Left cardiac atrium (tissue), 4 donors: ENCODE results near the gene SRCAP. TPM values are rescaled to one million over a fixed set of nuclear protein-coding genes. Genes with fewer than 3 reads are reported as not detected.

ENCODE experiments used
- ATAC-seq, 2 donors: fragments of 200-7000 bp; cut with Tn5 transposase; one replicate each; pipeline ENCODE4 v1.9.1; 2020; ENCODE audit warnings: mild to moderate bottlenecking in 2 of 2, moderate library complexity in 2 of 2
- DNase-seq: peaks from one replicate; pipeline ENCODE4 v3.0.0-alpha.2; 2020
- intact Hi-C, 2 donors: fragments of 100-400 bp; cut with DNase I; formaldehyde crosslinking; loops; one replicate each; pipeline versions ENCODE4 v1.14.1 to v1.15.1; 2022 to 2023
- total RNA-seq, 2 donors: library from RNA; stranded (reverse); fragmentation: NEBNext Ultra II Directional; extraction: Animal tissue kit (Norgen Biotek cat#: 25700); gene quantifications; one replicate each; pipeline ENCODE4 v1.2.1, GENCODE V29; 2021
- donor health status: DM: no; HTN: yes; CAD: no.
- donor health status: DM: no; HTN: yes; CAD: no; lungs with severe emphysema.
- donor health status: DM: yes; HTN: yes; CAD: no.
- donor health status: Dilated cardiomyopathy.

Gene SRCAP
- total RNA-seq, 2 donors from 2014 or later = 42.3 to 45.9 TPM

DNA sequence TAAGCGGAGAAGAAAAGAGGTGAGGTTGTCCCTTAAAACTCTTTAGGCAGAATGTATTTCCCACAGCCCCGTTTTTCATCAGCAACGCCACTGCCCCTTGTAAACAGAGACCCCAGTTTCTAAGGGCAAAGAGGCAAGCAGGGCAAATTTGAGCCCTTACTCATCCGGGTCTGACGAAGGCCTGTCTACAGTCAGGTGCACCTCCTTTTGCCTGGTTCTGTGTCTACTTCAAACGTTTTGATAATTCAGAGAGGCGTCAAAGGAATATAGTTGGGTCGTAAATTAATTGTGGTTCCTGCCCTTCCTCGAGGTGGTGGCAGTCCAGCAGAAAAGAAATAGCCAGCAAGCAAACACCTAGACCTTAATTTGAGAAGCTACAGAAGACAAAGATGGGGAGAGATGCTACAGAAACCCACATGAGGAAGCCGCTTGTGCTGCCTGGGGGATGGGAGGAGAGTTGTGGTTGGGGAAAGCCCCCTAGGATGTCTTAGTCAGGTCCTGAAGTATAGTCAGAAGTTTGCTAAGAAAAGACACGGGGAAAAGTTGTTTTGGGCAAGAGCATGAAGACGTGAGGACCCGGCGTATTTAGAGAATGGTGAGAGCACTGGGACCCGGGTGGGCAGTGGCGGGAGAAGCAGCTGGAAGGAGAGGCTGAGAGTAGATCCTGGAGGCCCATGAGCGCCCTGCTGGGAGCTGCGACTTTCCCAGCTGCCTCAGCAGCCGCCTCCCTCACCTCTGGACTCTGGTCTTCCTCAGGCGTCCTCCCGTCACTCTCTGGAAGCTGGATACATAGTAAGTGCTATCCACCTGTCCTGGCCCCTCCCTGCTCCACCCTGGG lies 38.3 kb upstream of the SRCAP start:
- DNase-seq = no peak
- ATAC-seq = no peak
- intact Hi-C loops = no loop called here

DNA sequence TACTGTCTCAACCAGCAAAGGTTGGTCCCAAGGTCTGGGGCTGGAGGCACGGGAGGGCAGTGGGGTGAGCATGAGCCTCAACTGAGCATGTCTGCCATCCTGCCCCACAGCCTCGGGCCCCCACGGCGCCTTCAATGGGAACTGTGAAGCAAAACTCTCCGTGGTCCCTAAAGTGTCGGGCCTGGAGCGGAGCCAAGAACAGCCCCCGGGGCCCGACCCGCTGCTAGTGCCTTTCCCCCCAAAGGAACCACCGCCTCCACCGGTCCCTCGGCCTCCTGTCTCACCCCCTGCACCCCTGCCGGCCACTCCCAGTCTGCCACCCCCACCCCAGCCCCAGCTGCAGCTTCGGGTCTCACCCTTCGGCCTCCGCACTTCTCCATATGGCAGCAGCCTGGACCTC lies 36.5 kb upstream of the SRCAP start:
- intact Hi-C loops = no loop called here
- DNase-seq = no peak
- no peak for ATAC-seq

DNA sequence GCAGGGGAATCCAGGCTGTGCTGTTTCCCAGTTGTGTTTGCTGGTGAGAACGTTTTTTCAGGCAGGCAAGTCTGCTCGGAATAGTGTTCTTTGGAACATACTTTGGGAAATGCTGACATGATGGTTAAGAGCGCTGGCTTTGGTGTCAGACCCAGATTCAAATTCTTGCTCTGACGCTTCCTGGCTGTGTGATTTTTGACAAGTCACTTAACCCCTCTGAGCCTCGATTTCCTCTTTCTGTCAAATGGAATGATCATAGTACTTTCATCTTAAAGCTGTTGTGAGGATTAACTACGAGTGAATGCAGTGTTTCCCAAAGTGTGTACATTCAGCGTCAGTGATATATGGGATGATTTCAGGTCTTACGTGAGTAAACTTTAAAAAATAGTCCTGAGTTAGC lies 35.9 kb upstream of the SRCAP start:
- ATAC-seq (no peak), DNase-seq (no peak)
- intact Hi-C loops = no loop called here

DNA sequence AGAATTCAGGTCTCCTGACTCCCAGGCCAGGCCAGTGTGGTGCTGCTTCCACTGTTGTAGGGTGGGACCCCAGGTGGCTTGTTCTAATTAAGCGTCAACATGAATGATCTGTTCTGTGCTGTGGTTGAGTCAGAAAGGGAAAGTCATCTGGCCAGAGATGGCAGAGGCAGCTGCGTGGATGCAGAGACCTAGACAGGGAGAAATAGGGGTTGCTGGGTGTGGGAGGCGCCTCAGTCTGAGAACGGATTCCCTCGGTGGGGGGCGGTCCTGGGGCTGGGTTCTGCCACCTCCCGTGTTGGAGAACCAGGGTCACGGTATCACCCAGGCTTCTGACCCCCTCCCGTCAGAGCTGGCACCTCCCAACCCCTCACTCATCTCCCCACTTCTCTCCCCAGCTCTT lies 35.2 kb upstream of the SRCAP start:
- DNase-seq = no peak
- no peak for ATAC-seq
- intact Hi-C loops = no loop called here

DNA sequence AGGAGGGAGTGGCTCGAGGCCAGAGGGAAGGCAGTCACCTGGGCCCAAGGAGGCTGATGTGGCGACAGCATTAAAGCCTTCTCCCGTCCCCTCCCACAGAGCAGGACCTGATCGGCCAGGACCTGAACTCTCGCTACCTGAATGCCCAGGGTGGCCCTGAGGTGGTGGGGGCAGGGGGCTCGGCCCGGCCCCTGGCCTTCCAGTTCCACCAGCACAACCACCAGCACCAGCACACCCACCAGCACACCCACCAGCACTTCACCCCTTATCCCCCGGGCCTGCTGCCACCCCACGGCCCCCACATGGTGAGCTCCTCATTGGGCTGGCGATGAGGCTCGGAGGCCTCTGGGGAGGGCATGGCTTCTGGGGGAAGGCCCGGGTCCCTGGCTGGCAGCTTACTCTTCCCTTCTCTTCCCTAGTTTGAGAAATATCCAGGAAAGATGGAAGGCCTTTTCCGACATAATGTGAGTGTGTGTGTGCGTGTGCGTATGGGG lies 34.3 kb upstream of the SRCAP start:
- ATAC-seq = no peak
- no peak for DNase-seq
- intact Hi-C loops = no loop called here

DNA sequence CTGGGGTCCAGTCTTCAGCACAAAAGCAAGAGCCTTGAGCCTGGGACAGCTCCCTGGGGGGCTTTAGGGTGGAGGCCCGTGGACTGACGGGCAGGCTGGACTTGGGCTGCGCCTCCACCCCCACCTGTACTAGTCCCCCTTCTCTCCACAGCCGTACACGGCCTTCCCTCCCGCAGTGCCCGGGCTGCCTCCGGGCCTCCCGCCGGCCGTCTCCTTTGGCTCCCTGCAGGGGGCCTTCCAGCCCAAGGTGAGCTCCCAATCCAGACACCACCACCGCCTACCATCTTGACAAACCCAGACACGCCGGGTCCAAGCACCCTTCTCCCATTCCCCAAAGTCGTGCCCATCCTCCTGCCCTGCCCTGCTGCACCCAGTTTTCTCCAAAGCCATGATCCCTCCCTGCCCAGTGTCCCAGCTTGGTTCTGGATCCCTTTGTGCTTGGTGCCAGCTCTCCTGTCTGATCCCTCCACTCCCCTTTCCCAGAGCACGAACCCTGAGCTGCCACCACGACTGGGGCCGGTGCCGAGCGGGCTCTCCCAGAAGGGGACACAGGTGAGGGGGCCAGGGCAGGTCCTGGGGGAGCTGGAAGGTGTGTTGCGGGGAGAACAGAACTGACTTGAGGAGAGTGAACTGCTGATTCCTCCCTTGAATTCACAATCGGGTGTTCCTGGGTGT lies 33.7 kb upstream of the SRCAP start:
- intact Hi-C loops = no loop called here
- ATAC-seq = no peak

DNA sequence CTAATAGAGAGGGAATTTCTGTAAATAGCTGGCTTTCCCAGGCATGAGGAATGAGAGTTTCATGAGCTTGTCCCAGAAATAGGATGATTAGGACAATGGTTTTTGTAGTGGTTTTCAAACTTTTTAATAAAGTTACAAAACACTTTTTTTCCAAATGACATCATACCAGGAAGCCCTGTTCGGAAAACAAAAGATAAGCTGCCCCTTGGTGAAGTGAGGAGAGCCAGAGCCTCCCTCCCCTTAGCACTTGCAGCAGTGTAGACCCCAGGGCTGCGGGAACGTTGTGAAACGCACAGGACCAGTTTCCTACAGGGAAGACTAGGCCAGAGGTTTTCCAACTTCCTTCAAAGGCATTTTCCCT lies 33.2 kb upstream of the SRCAP start:
- intact Hi-C loops = no loop called here
- DNase-seq (no peak), ATAC-seq (no peak)

More for the DNA sequence above, 33.7 kb upstream of the SRCAP start:
- no peak for DNase-seq

DNA sequence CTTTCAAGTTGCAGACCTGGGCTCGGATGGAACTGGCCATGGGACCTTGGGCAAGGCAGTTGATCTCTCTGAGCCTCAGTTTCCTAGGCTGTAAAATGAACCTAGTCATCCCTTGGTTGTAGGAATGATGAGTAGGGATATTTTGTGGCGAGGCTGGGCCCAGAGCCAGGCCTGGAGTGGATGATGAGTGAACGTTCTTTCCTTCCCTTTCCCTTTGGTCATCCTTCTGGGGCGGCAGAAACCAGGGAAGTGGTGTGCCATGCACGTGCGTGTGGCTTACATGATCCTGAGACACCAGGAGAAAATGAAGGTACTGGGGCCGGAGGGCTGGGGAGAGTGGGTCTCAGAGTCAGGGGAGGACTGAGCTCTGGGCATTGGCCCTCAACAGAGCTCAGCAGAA lies 32.3 kb upstream of the SRCAP start:
- intact Hi-C loops = no loop called here
- no peak for ATAC-seq
- DNase-seq = no peak

DNA sequence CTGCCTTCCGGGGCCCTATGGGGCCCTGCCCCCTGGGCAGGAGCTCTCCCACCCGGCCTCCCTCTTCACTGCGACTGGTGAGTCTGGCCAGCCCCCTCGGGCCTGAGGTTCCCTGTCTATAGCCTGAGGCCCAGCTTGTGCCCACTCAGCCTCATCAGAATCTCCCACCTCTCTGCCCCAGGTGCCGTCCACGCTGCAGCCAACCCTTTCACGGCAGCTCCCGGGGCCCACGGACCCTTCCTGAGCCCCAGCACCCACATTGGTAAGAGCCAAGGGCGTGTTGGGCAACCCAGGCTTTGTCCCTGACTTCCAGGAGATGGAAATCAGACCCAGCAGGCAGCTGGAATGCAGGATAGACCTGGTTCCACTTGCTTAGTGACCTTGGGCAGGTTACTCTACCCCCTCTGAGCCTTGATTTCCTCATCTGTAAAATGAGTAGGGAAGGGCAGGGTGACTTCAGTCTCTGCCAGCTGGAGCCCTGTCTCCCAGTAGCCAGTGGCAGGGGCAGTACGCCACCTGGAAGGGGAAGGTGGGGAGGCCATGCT lies 31.5 kb upstream of the SRCAP start:
- DNase-seq = no peak
- intact Hi-C loops = no loop called here
- ATAC-seq = no peak

DNA sequence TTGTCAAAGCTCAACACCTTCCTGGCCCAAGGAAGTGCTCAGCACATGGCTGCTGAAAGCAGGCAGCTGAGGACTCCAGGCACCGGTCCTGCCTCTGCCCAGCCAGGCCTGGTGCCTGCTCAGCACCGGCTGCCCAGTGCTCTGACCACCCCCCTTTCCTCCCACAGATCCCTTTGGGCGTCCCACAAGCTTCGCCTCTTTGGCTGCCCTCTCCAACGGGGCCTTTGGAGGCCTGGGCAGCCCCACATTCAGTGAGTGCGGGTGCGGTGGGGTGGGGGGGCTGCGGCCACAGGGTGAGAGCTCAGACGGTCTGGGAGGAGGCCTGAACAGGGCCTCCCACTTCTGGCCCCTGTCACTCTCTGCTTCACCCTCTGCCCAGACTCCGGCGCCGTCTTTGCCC lies 30.6 kb upstream of the SRCAP start:
- no peak for DNase-seq
- ATAC-seq = no peak
- intact Hi-C loops = no loop called here

DNA sequence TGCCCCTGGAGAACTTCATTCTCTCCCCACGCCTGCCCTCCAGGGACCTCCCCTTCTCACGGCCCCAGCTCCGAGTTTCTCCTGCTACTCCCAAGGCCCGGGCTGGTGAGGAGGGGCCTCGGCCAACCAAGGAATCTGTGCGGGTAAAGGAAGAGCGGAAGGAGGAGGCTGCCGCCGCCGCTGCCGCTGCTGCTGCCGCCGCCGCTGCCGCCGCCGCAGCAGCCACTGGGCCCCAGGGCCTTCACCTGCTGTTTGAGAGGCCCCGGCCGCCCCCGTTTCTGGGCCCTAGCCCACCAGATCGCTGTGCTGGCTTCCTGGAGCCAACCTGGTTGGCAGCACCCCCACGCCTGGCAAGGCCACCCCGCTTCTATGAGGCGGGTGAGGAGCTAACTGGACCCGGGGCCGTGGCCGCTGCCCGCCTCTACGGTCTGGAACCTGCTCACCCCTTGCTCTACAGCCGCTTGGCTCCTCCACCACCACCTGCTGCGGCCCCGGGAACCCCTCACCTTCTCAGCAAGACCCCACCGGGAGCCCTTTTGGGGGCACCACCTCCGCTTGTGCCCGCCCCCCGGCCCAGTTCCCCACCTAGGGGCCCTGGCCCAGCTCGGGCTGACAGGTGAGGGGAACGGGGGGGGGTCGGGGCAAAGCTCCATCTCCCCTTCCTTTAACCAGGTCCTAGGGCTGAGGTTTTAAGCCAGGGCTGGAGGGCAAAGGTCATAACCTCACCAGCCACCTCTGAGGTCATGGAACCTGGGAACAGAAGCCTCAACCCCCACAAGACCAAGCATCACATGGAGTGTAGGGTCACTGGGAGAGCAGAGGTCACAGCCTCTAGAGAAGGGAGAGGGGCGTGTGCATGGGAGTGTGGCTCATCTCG lies 29.7 kb upstream of the SRCAP start:
- intact Hi-C loops = no loop called here
- DNase-seq = no peak
- no peak for ATAC-seq

DNA sequence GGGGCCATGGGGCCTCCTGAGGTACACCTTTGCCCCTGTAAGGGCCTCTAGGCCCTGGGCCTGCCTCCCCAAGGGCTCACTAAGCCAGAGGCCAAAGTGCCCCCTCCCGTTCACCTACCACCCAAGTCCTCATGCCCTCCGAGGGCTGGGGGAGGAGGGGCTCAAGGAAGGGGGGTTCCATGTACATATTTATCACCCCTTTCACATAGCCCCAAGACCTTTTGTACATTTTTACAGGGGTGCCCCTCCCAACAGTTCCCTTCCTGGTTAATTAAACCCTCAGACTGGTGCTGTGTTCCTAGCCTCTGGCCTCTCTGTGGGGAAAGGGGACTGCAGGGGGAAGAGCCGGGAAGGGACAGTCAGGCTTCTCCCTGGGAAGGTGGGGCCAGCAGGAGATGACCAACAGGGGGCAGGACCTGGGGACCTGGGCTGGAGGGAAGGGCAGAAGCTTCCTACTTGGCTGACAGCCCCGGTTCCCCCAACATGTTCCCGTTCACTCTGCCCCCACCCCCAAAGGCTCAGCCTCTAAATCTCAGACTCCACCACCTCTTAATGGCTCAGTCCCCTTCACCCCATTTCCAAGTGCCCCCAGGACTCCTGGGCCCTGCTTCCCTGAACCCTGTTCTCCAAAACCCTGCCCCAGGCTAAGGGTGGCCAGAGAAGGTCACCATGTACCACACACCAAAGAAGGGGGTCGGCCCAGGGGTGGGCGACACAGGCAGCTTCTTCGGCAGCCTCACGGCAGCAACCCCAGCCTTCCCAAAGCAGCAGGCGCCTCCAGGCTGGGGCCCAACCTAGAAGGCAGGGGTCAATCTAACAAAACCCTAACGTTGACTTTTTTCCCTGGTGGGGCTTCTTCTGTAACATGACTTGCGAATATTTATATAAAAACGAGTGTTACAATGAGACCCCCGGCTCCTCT lies 28.8 kb upstream of the SRCAP start:
- intact Hi-C loops = no loop called here
- no peak for ATAC-seq
- DNase-seq = no peak

DNA sequence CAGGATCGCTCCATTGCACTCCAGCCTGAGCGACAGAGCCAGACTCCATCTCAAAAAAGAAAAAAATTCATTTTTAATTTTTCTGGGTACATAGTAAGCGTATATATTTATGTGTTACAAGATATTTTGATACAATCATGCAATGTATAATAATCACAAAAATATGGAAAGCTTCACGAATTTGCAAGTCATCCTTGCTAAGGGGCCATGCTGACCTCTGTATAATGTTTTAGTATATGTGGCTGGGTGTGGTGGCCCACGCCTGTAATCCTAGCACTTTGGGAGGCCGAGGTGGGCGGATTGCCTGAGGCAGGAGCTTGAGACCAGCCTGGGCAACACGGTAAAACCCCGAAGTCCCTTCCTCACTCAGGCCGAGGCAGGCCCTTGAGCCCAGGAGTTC lies 23.8 kb upstream of the SRCAP start:
- intact Hi-C loops = no loop called here
- ATAC-seq = no peak
- DNase-seq = no peak

DNA sequence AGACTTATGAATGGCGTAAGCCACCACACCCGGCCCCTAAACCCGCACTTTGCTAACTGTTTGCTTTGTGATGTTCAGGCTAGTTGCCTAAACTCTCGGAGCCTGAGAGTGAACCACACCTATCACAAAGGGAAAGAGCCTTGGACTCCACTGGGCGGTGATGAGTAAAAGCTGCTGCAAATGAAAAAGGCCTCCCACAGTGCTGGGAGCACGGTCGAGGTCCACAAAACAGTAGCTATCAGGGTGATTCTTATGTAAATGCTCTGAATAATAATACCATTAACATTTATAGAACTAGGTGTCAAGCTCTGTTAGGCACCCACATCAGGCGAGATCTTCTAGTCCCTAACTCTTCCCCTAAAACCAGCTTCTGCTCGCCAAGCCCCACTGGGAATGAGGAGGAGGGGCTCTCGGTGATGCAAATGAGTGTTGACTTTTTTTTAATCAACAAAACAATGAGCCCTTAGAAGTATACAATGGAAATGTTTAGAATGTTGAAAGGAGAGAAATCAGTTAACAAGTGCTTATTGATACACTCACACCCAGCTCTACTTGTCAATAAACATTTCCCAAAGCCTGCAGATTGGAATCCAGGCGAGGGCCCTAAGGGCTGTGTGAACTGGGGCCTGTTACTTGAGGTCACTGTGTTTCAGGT lies 20.9 kb upstream of the SRCAP start:
- DNase-seq = no peak
- no peak for ATAC-seq
- intact Hi-C loops = no loop called here

DNA sequence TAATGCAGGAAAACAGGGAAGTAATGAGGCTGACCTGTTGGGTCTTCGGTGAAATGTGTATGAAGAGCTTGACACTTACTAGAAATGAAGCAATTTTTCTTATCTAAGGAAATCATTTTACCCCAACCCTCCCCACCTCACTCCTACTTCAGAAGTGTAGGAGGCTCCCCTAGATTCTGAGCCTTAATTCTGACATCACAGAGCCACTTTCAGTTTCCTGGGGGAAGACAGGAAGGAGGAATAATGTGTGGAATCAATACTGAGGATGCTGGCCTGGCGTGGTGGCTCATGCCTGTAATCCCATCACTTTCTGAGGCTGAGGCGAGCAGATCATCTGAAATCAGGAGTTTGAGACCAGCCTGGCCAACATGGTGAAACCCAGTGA lies 20.4 kb upstream of the SRCAP start:
- no peak for DNase-seq
- intact Hi-C loops = no loop called here
- no peak for ATAC-seq

DNA sequence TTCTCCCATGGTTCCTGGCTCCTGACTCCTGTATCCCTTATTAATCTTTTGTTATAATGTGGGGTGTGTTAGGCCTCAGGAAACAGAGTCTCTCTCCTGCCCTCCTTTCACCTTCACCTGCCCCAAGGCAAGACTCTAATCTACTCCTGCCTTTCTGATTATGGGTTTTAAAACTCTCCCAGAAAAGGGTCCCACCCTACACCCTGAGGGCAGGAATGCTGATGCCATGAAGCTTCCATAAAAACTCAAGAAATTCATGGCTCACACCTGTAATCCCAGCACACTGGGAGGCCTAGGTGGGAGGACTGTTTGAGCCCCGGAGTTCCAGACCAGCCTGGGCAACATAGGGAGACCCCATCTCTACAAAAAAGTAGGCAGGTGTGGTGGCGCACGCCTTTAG lies 18.6 kb upstream of the SRCAP start:
- intact Hi-C loops = no loop called here
- DNase-seq (no peak), ATAC-seq (no peak)

DNA sequence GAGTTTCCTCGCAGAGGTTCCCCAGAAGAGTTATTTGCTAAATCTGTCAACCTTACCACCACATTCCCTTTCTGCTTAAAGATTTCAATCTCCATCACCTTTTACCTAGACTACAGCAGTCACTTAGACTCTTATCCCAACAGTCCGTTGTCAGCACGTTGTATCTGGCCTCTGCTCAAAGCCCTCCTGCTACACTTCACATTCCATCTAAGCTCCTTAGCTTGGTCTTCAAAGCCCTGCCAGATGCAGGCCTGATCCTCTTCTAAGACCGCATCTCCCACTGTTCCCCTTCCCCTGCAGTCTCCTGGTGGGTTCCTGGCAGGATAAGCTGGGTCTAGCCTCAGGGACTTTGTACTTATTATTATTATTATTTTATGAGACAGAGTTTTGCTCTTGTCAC lies 10.3 kb upstream of the SRCAP start:
- no peak for ATAC-seq
- DNase-seq = no peak
- intact Hi-C loops = no loop called here

DNA sequence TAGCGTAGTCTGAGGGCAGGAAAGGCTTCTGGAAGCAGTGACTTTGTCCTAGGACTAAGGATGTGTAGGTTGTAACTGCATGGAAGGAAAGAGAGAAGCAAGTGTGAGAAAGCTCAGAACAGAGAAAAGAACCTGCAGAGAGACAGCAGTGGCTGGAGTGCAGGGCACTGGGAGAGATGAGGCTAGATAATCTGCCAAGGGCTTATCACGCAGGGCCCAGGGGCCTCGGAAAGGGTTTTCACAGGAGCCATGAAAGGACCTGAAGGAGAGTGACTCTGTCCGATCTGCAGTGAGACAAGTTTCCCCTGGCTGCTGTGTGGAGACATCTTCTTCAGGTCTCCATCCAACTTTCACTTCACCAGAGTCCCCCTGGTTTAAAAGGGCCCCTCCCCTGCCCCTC lies 7.1 kb upstream of the SRCAP start:
- DNase-seq = no peak
- intact Hi-C loops = no loop called here
- ATAC-seq = no peak
